H1 (cell line): ENCODE results near the gene PDK2. TPM values are rescaled to one million over a fixed set of nuclear protein-coding genes. Genes with fewer than 3 reads are reported as not detected.

Experiments
- CTCF ChIA-PET: fragments of 300-600 bp; sonication (Branson Sonifier 250); formaldehyde crosslinking; loops from one replicate; lab custom pipeline; 2021; ENCODE audit not compliant: partially characterized antibody; lab: Charles Lee
- POLR2A ChIA-PET: fragments of 300-600 bp; sonication (Branson Sonifier 250); formaldehyde crosslinking; loops from one replicate; lab custom pipeline; 2021; ENCODE audit warnings: inconsistent platforms; ENCODE audit not compliant: partially characterized antibody; lab: Charles Lee
- DNase-seq, 2 experiments: peaks; one replicate each; pipeline versions ENCODE4 v3.0.0 to v3.0.0-alpha.2; 2010 to 2022; ENCODE audit warnings: low spot score in 2 of 2, low read depth in 1 of 2, mixed read lengths in 1 of 2
- FAIRE-seq: peaks from 2 replicates; lab custom pipeline; 2011; peaks lifted over from hg19 to GRCh38; lab: Jason Lieb, UNC
- H2AFZ ChIP-seq: 2 replicates; pipeline ENCODE4 v1.8.1; 2012; ENCODE audit warnings: low read length, inconsistent platforms
- H2AK5ac ChIP-seq: 2 replicates; pipeline ENCODE4 v1.6.1; 2013; ENCODE audit warnings: low read depth, low read length
- H2BK120ac ChIP-seq: replicated peaks from 2 replicates; pipeline ENCODE3; 2013; ENCODE audit warnings: low read depth, low read length, inconsistent platforms
- H2BK12ac ChIP-seq: 2 replicates; pipeline ENCODE4 v1.6.1; 2013; ENCODE audit warnings: low read depth, low read length
- H2BK15ac ChIP-seq: 2 replicates; pipeline ENCODE4 v1.6.1; 2013; ENCODE audit warnings: low read length
- H2BK20ac ChIP-seq: 2 replicates; pipeline ENCODE4 v1.6.1; 2013; ENCODE audit warnings: low read length
- H2BK5ac ChIP-seq: 2 replicates; pipeline ENCODE4 v1.6.1; 2013; ENCODE audit warnings: low read depth, low read length
- H3K14ac ChIP-seq: 2 replicates; pipeline ENCODE4 v1.6.1; 2013; ENCODE audit warnings: inconsistent platforms; ENCODE audit not compliant: insufficient read length
- H3K18ac ChIP-seq: 2 replicates; pipeline ENCODE4 v1.6.1; 2013; ENCODE audit warnings: low read length; ENCODE audit errors: extremely low read depth
- H3K23ac ChIP-seq: 2 replicates; pipeline ENCODE4 v1.6.1; 2013; ENCODE audit warnings: inconsistent platforms; ENCODE audit not compliant: insufficient read length
- H3K23me2 ChIP-seq: 2 replicates; pipeline ENCODE4 v1.6.1; 2013; ENCODE audit warnings: low read depth, low read length
- H3K27ac ChIP-seq: 2 replicates; pipeline ENCODE4 v1.6.1; 2011; ENCODE audit warnings: low read depth, low read length, inconsistent platforms
- H3K27me3 ChIP-seq, 4 experiments: replicated peaks in 1 of 4; 1 replicate in 1 of 4; 2 replicates in 3 of 4; pipeline versions ENCODE4 v1.6.1 to v1.8.1; 2011 to 2013; ENCODE audit warnings: low read length in 3 of 4, mild to moderate bottlenecking in 3 of 4, inconsistent platforms in 2 of 4, mixed read lengths in 2 of 4, moderate library complexity in 1 of 4; ENCODE audit not compliant: control insufficient read depth in 3 of 4, insufficient read depth in 3 of 4; ENCODE audit errors: extremely low read depth in 1 of 4
- H3K36me3 ChIP-seq, 4 experiments: 2 replicates each; pipeline versions ENCODE4 v1.6.1 to v1.8.1; 2011 to 2013; ENCODE audit warnings: mild to moderate bottlenecking in 4 of 4, low read length in 3 of 4, moderate library complexity in 2 of 4, control low read depth in 1 of 4, inconsistent platforms in 1 of 4; ENCODE audit not compliant: insufficient read depth in 4 of 4, control insufficient read depth in 2 of 4
- H3K4ac ChIP-seq: replicated peaks from 2 replicates; pipeline ENCODE3; 2013; ENCODE audit warnings: low read length, low read depth, mixed read lengths, inconsistent platforms; ENCODE audit not compliant: insufficient read length
- H3K4me1 ChIP-seq, 4 experiments: replicated peaks in 1 of 4; 1 replicate in 1 of 4; 2 replicates in 3 of 4; pipeline versions ENCODE4 v1.6.1 to v1.8.1; 2011 to 2013; ENCODE audit warnings: low read length in 3 of 4, inconsistent platforms in 2 of 4, mixed read lengths in 1 of 4; ENCODE audit not compliant: insufficient read depth in 4 of 4, control insufficient read depth in 3 of 4
- H3K4me2 ChIP-seq, 2 experiments: 2 replicates each; pipeline versions ENCODE4 v1.6.1 to v1.8.1; 2011 to 2013; ENCODE audit warnings: low read depth in 2 of 2, low read length in 2 of 2, control low read depth in 1 of 2, inconsistent platforms in 1 of 2, mild to moderate bottlenecking in 1 of 2; ENCODE audit not compliant: insufficient read depth in 1 of 2
- H3K4me3 ChIP-seq, 4 experiments: fragments of 200-600, 300-600 bp in 1 of 4; sonication (generic), shearing (Covaris generic), sonication (Bioruptor Twin) in 1 of 4; 2 replicates each; pipeline versions ENCODE4 v1.5.1 to v1.8.1; 2011 to 2016; ENCODE audit warnings: low read length in 4 of 4, low read depth in 3 of 4, control low read depth in 2 of 4, inconsistent platforms in 2 of 4, mild to moderate bottlenecking in 2 of 4, mixed read lengths in 1 of 4, moderate library complexity in 1 of 4; ENCODE audit not compliant: insufficient read depth in 2 of 4; ENCODE audit errors: extremely low read depth in 1 of 4
- H3K56ac ChIP-seq: replicated peaks from 2 replicates; pipeline ENCODE3; 2013; ENCODE audit warnings: low read depth, mild to moderate bottlenecking, mixed read lengths, low read length, inconsistent platforms; ENCODE audit not compliant: insufficient read length
- H3K79me1 ChIP-seq: 2 replicates; pipeline ENCODE4 v1.6.1; 2013; ENCODE audit warnings: low read depth, low read length, control low read depth
- H3K79me2 ChIP-seq, 2 experiments: 2 replicates each; pipeline versions ENCODE4 v1.6.1 to v1.8.1; 2012 to 2013; ENCODE audit warnings: low read length in 2 of 2, mild to moderate bottlenecking in 2 of 2, inconsistent platforms in 1 of 2; ENCODE audit not compliant: insufficient read depth in 2 of 2, control insufficient read depth in 1 of 2
- H3K9ac ChIP-seq, 4 experiments: replicated peaks in 1 of 4; 1 replicate in 1 of 4; 2 replicates in 3 of 4; pipeline versions ENCODE4 v1.6.1 to v1.8.1; 2011 to 2013; ENCODE audit warnings: low read depth in 3 of 4, low read length in 3 of 4, control low read depth in 2 of 4, mild to moderate bottlenecking in 2 of 4, moderate library complexity in 2 of 4, inconsistent platforms in 1 of 4; ENCODE audit errors: extremely low read depth in 1 of 4
- H3K9me3 ChIP-seq, 2 experiments: 2 replicates each; pipeline versions ENCODE4 v1.6.1 to v1.8.1; 2012 to 2013; ENCODE audit warnings: mild to moderate bottlenecking in 2 of 2, moderate library complexity in 2 of 2, control low read depth in 1 of 2, inconsistent platforms in 1 of 2, low read depth in 1 of 2, low read length in 1 of 2, mixed read lengths in 1 of 2; ENCODE audit not compliant: insufficient read depth in 2 of 2
- H4K20me1 ChIP-seq, 2 experiments: replicated peaks in 1 of 2; 2 replicates each; pipeline versions ENCODE3 to v1.8.1; 2011 to 2013; ENCODE audit warnings: inconsistent platforms in 2 of 2, low read length in 2 of 2, mild to moderate bottlenecking in 1 of 2; ENCODE audit not compliant: insufficient read depth in 2 of 2, control insufficient read depth in 1 of 2
- H4K5ac ChIP-seq: 2 replicates; pipeline ENCODE4 v1.6.1; 2013; ENCODE audit warnings: low read length, low read depth, mixed read lengths, inconsistent platforms; ENCODE audit not compliant: insufficient read length
- H4K8ac ChIP-seq: 2 replicates; pipeline ENCODE4 v1.8.0; 2013; ENCODE audit warnings: mild to moderate bottlenecking, moderate library complexity, low read length, inconsistent platforms; ENCODE audit not compliant: insufficient read depth; ENCODE audit errors: extremely low read depth
- H4K91ac ChIP-seq: replicated peaks from 2 replicates; pipeline ENCODE3; 2013; ENCODE audit warnings: low read length, mixed read lengths, inconsistent platforms; ENCODE audit not compliant: insufficient read length
- BACH1 ChIP-seq: IDR thresholded peaks from 2 replicates; pipeline ENCODE4 v1.6.1; 2012; ENCODE audit warnings: low read length, improper control_type of control experiment
- EP300 ChIP-seq, 2 experiments: IDR thresholded peaks; 1 replicate in 1 of 2; 2 replicates in 1 of 2; pipeline ENCODE4 v1.6.1; 2011 to 2012; ENCODE audit warnings: low read depth in 2 of 2, low read length in 2 of 2, mild to moderate bottlenecking in 2 of 2, borderline replicate concordance in 1 of 2, inconsistent platforms in 1 of 2, moderate library complexity in 1 of 2
- HDAC2 ChIP-seq, 2 experiments: fragments of 300-600 bp in 1 of 2; sonication (generic) in 1 of 2; IDR thresholded peaks; 2 replicates each; pipeline ENCODE4 v1.6.1; 2011 to 2012; ENCODE audit warnings: low read depth in 2 of 2, low read length in 2 of 2, mild to moderate bottlenecking in 2 of 2, moderate library complexity in 2 of 2, borderline replicate concordance in 1 of 2, inconsistent platforms in 1 of 2
- JUN ChIP-seq: IDR thresholded peaks from 2 replicates; pipeline ENCODE4 v1.6.1; 2011; ENCODE audit warnings: low read depth, mild to moderate bottlenecking, improper control_type of control experiment, low read length
- KDM4A ChIP-seq: IDR thresholded peaks from one replicate; pipeline ENCODE4 v1.7.1; 2012; ENCODE audit warnings: low read depth, mild to moderate bottlenecking, moderate library complexity, low read length, inconsistent platforms; ENCODE audit not compliant: severe bottlenecking
- NANOG ChIP-seq: IDR thresholded peaks from 2 replicates; pipeline ENCODE4 v1.6.1; 2011; ENCODE audit warnings: low read length, low read depth, mild to moderate bottlenecking, inconsistent platforms; ENCODE audit not compliant: insufficient read depth, poor library complexity, severe bottlenecking
- POLR2A ChIP-seq, 2 experiments: IDR thresholded peaks; 1 replicate in 1 of 2; 2 replicates in 1 of 2; pipeline ENCODE4 v1.6.1; 2011; ENCODE audit warnings: low read depth in 2 of 2, low read length in 2 of 2, mild to moderate bottlenecking in 2 of 2; ENCODE audit errors: control extremely low read depth in 1 of 2
- RAD21 ChIP-seq, 2 experiments: IDR thresholded peaks in 1 of 2; conservative IDR thresholded peaks in 1 of 2; 2 replicates each; pipeline ENCODE4 v1.6.1; 2011; ENCODE audit warnings: low read depth in 2 of 2, low read length in 2 of 2, improper control_type of control experiment in 1 of 2, inconsistent platforms in 1 of 2, mild to moderate bottlenecking in 1 of 2, moderate library complexity in 1 of 2
- RNF2 ChIP-seq: fragments of 200-900, 300-1000 bp; sonication (generic); IDR thresholded peaks from 2 replicates; pipeline ENCODE4 v1.7.1; 2016; ENCODE audit warnings: borderline replicate concordance, low read depth, mild to moderate bottlenecking, antibody characterized with exemption, low read length; ENCODE audit not compliant: poor library complexity, severe bottlenecking; ENCODE audit errors: missing control alignments
- SIRT6 ChIP-seq: IDR thresholded peaks from one replicate; pipeline ENCODE4 v1.7.1; 2012; ENCODE audit warnings: low read length, inconsistent platforms
- SP2 ChIP-seq: IDR thresholded peaks from 2 replicates; pipeline ENCODE4 v1.6.1; 2012; ENCODE audit warnings: mild to moderate bottlenecking, low read length, inconsistent platforms
- SRF ChIP-seq: IDR thresholded peaks from 2 replicates; pipeline ENCODE4 v1.6.1; 2011; ENCODE audit warnings: mild to moderate bottlenecking, low read depth, low read length, moderate library complexity
- ZNF274 ChIP-seq: IDR thresholded peaks from 2 replicates; pipeline ENCODE4 v1.7.0; 2012; ENCODE audit warnings: low read length, borderline replicate concordance; ENCODE audit errors: extremely low read depth
- WGBS, 2 experiments: shearing (Covaris generic) in 1 of 2; methylation state at CpG; one replicate each; pipeline versions ENCODE4 v1.1.6 to v1.1.7; 2013 to 2015; ENCODE audit warnings: low lambda C conversion rate in 2 of 2, mixed read lengths in 2 of 2, inconsistent platforms in 1 of 2, low coverage in 1 of 2, missing lambda C conversion rate in 1 of 2; ENCODE audit not compliant: insufficient replicate concordance in 2 of 2, insufficient coverage in 1 of 2, insufficient read length in 1 of 2; ENCODE audit errors: extremely low coverage in 1 of 2, missing lambda C conversion rate in 1 of 2; 5-methylcytosine and 5-hydroxymethylcytosine counted together
- polyA plus RNA-seq, 7 experiments: library from polyadenylated mRNA; depleted of rRNA in 3 of 7; stranded (reverse) in 5 of 7; unstranded in 2 of 7; fragments of >200 nt in 5 of 7; fragments of 200-250 nt in 2 of 7; gene quantifications; 1 replicate in 5 of 7; 2 replicates in 1 of 7; 4 replicates in 1 of 7; pipeline versions ENCODE4 v1.2.1 to v1.2.3, GENCODE V29; 2011 to 2013; ENCODE audit warnings: missing spikeins in 2 of 7, mixed read lengths in 2 of 7
- total RNA-seq: library from RNA; stranded (reverse); fragmentation: NEBNext Ultra II Directional; extraction: Animal tissue kit (Norgen Biotek cat#: 25700); gene quantifications from 2 replicates; pipeline ENCODE4 v1.2.1, GENCODE V29; 2021

Gene PDK2
- total and polyA plus RNA-seq, 2 of the 8 experiments (the other 6 are each of a cell fraction or from before 2014, with no cell fraction given): 18.3 to 121 TPM

DNA sequence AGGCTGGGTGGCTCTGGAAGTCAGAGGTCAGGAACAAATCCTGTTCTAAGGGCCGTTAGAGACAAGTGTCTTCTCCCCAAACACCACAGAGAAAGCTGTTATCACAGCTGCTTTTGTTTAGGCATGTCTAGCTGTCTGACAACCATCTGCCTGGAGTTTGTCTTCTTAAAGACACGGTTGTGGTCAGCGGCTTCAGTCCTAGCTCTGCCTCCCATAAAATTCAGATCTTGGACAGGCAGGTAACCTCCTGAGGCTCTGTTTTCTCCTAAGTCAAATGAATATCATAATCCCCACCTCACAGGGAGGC is 41.5 kb upstream of the PDK2 start:
- no peak overlapping the region for H3K4me3 ChIP-seq
- no peak overlapping the region for H2BK15ac ChIP-seq
- no peaks in the 10 kb centered on the region for H3K79me2 ChIP-seq
- H3K9ac ChIP-seq: no peak overlapping the region
- no peak overlapping the region for H3K4me2 ChIP-seq
- ChIA-PET CTCF (interaction anchor here (0.9 to 14.6 kb wide), 7 partner anchors 18 to 101 kb away, joined by 3 to 169 read pairs (median 13); partner anchors contain the start of gene PDK2), POLR2A (interaction anchor here (0.6 to 1.0 kb wide), 2 partner anchors 11 to 485 kb away, joined by 3 read pairs; no protein-coding TSS in a partner anchor)
- DNase-seq (no peak), FAIRE-seq (no peak)
- H2BK12ac ChIP-seq: no peak overlapping the region
- no peaks in the 10 kb centered on the region for H3K36me3 ChIP-seq
- H3K56ac ChIP-seq: no peak overlapping the region
- no peak overlapping the region for H2BK120ac ChIP-seq
- H3K4me1 ChIP-seq: peaks cover 11 to 21% (median 15%) of the 10 kb centered on the region in 4 experiments
- no peak overlapping the region for H2AK5ac ChIP-seq
- H3K18ac ChIP-seq: no peak overlapping the region
- no peaks in the 10 kb centered on the region for H3K79me1 ChIP-seq
- H4K91ac ChIP-seq: no peak overlapping the region
- H3K23ac ChIP-seq: no peak overlapping the region
- no peak overlapping the region for H4K5ac ChIP-seq
- H2BK20ac ChIP-seq: 0 out of 2 replicates have a peak overlapping the region, but pooled peaks have one; percentile 24
- H2AFZ ChIP-seq: no peak overlapping the region
- H3K14ac ChIP-seq: no peak overlapping the region
- H2BK5ac ChIP-seq: no peak overlapping the region
- no peaks in the 10 kb centered on the region for H4K20me1 ChIP-seq
- H4K8ac ChIP-seq: no peak overlapping the region
- H3K4ac ChIP-seq: no peak overlapping the region
- no peak overlapping the region for H3K27ac ChIP-seq
- no peaks in the 10 kb centered on the region for H3K9me3 ChIP-seq
- WGBS, 2 experiments: 90% methylated on average over 3 of the region's 3 CpGs; no CpG with 5 or more reads in 1 of the 2 experiments
- peaks cover 15% of the 10 kb centered on the region for H3K23me2 ChIP-seq
- H3K27me3 ChIP-seq: peaks cover 0 to 13% (median 11%) of the 10 kb centered on the region in 4 experiments; a peak in 5 of 7 replicates
- no peak for TF ChIP-seq SIRT6
- TF ChIP-seq SRF: no peak
- TF ChIP-seq NANOG: no peak
- no peak for TF ChIP-seq RNF2
- no peak for TF ChIP-seq JUN
- no peak for TF ChIP-seq EP300 (IDR thresholded peaks at IDR 0.05; ENCODE audit: borderline replicate concordance in 1 of 2, low read depth in 2 of 2, low read length in 2 of 2)
- no peak for TF ChIP-seq POLR2A (IDR thresholded peaks at IDR 0.05; ENCODE audit: control extremely low read depth in 1 of 2, low read depth in 2 of 2, low read length in 2 of 2)
- TF ChIP-seq SP2: no peak
- no peak for TF ChIP-seq KDM4A
- no peak for TF ChIP-seq HDAC2 (IDR thresholded peaks at IDR 0.05; ENCODE audit: borderline replicate concordance in 1 of 2, low read depth in 2 of 2, low read length in 2 of 2)
- no peak for TF ChIP-seq ZNF274
- no peak for TF ChIP-seq RAD21 (IDR thresholded peaks at IDR 0.05 in 1 of 2, conservative IDR thresholded peaks at IDR 0.05 in 1 of 2; ENCODE audit: low read depth in 2 of 2, low read length in 2 of 2)
- no peak for TF ChIP-seq BACH1
